HG03045 (cell line): ENCODE results near the gene SPINT4.
"Not testable (repeated sequence)": the region's sequence is repeated elsewhere in the genome, so short reads cannot be mapped to it uniquely, and the experiment has no call there.

Experiments used
- ATAC-seq: cut with Tn5 transposase; IDR thresholded peaks from one replicate; pipeline ENCODE4 v1.9.1; 2021; ENCODE audit warnings: mild to moderate bottlenecking, moderate library complexity; ENCODE audit not compliant: unreplicated experiment

Gene SPINT4

GRCh38 chr20:45722047-45722446 lies at the start of gene SPINT4:
Gene SPINT4, plus strand, starts transcription at chr20:45722347. Its CDS starts 21 bp downstream, at chr20:45722368.
- no peak for ATAC-seq

GRCh38 chr20:45672765-45673164 lies 49.4 kb upstream of the SPINT4 start:
- no peak for ATAC-seq

GRCh38 chr20:45679650-45680049 lies 42.5 kb upstream of the SPINT4 start:
- ATAC-seq, result no peak

- ATAC-seq, result no peak
Observed at GRCh38 chr20:45685896-45686295, 36.3 kb upstream of the SPINT4 start.

- not testable (repeated sequence) for ATAC-seq
Observed at GRCh38 chr20:45693346-45693745, 28.8 kb upstream of the SPINT4 start.

- ATAC-seq, result no peak
Observed at GRCh38 chr20:45695496-45695895, 26.7 kb upstream of the SPINT4 start.

GRCh38 chr20:45701104-45701503 lies 21.0 kb upstream of the SPINT4 start:
- no peak for ATAC-seq

- no peak for ATAC-seq
Observed at GRCh38 chr20:45701873-45702272, 20.3 kb upstream of the SPINT4 start, which contains the start of gene WFDC13. Gene WFDC13, plus strand, starts transcription at chr20:45702038. Its CDS starts 86 bp downstream, at chr20:45702124.

GRCh38 chr20:45704969-45705637 lies 17.0 kb upstream of the SPINT4 start, which contains the start of gene WFDC10B:
Gene WFDC10B, minus strand, starts transcription at chr20:45705019. Its CDS starts 19,027 bp downstream, at chr20:45685992.
- ATAC-seq, result no peak

- not testable (repeated sequence) for ATAC-seq
Observed at GRCh38 chr20:45716141-45716688, 5.9 kb upstream of the SPINT4 start.

GRCh38 chr20:45725134-45725533 lies 3.0 kb downstream of the SPINT4 start:
- no peak for ATAC-seq

GRCh38 chr20:45727044-45727443 lies 4.9 kb downstream of the SPINT4 start:
- no peak for ATAC-seq

GRCh38 chr20:45732199-45732598 lies 10.1 kb downstream of the SPINT4 start:
- no peak for ATAC-seq

GRCh38 chr20:45735552-45735951 lies 13.4 kb downstream of the SPINT4 start:
- ATAC-seq, result no peak

GRCh38 chr20:45735988-45736387 lies 13.8 kb downstream of the SPINT4 start:
- no peak for ATAC-seq

- no peak for ATAC-seq
Observed at GRCh38 chr20:45742596-45742995, 20.4 kb downstream of the SPINT4 start.

- ATAC-seq, result no peak
Observed at GRCh38 chr20:45745015-45745414, 22.9 kb downstream of the SPINT4 start.

- no peak for ATAC-seq
Observed at GRCh38 chr20:45751721-45752120, 29.6 kb downstream of the SPINT4 start.

- ATAC-seq, result no peak
Observed at GRCh38 chr20:45752746-45753145, 30.6 kb downstream of the SPINT4 start.

- ATAC-seq, result no peak
Observed at GRCh38 chr20:45758096-45758495, 35.9 kb downstream of the SPINT4 start.

GRCh38 chr20:45759921-45760320 lies 37.8 kb downstream of the SPINT4 start:
- ATAC-seq, result not testable (repeated sequence)

GRCh38 chr20:45761966-45762365 lies 39.8 kb downstream of the SPINT4 start:
- not testable (repeated sequence) for ATAC-seq
